ENCODE measurements around the gene DNAJB13.
"Not testable (repeated sequence)": the region's sequence is repeated elsewhere in the genome, so short reads cannot be mapped to it uniquely, and the experiment has no call there.

DNAJB13 gene, protein sequence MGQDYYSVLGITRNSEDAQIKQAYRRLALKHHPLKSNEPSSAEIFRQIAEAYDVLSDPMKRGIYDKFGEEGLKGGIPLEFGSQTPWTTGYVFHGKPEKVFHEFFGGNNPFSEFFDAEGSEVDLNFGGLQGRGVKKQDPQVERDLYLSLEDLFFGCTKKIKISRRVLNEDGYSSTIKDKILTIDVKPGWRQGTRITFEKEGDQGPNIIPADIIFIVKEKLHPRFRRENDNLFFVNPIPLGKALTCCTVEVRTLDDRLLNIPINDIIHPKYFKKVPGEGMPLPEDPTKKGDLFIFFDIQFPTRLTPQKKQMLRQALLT

DNA sequence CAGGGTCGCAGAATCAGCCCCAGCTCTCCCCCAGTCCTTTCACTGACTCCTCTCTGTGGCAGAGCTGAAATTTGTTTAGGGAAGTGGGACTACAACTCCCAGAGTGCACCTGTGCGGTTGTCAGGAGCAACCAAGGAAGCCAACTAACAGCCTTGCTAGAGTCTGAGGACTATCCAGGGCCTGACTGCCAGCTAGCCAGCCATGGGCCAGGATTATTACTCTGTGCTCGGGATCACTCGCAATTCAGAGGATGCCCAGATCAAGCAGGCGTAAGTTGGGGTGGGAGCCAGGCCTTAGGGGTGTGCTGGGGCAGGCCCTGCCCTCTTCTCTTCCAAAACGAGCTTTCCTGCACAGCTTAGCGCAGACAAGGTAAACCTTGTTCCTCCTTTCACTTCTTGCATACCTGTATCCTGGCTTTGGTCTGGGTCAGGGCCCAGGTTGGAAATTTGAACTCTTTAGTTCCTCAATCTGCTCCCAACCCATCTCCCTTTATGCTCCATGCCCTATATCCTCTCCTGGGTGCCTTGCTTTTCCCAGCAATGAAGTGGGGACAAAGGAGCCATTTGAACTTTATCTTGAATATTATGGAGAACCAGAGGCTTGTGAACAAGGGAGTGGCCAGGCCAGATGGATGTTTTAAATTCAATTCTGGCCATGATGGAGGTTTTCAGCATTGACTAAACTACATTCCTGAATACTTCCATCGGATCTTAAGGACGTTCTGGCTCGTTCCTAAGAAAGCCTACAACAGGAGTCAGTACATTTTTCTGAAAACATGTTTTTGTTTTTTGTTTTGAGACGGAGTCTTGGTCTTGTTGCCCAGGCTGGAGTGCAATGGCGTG lies at the start of gene DNAJB13:
DNAJB13 (plus strand) TSS at position 158 of the 842 bp plus-strand sequence; CDS start at position 202, 44 bp downstream.
- DNase-seq (ENCODE audit: low read depth in 2 of 2) = no peak

DNA sequence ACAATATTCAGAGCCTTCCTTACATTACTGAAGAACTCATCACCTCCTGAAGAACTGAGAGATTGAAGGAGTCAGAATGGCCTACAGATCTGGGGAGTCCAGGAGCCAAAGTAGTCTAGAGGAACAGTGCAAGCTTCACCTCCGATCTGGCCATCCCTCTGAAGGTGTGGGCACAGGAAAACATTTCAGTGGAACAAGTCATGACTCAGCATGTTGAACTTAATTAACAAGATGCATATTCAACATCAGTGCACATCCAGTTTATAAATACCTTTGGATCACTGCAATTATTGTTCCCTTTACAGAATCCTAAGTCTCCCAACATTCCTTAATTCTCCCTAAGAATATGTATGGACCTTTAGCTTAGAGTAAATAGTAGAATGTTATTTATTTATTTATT lies 48.5 kb upstream of the DNAJB13 start:
- DNase-seq (ENCODE audit: low read depth in 2 of 2) = no peak

DNA sequence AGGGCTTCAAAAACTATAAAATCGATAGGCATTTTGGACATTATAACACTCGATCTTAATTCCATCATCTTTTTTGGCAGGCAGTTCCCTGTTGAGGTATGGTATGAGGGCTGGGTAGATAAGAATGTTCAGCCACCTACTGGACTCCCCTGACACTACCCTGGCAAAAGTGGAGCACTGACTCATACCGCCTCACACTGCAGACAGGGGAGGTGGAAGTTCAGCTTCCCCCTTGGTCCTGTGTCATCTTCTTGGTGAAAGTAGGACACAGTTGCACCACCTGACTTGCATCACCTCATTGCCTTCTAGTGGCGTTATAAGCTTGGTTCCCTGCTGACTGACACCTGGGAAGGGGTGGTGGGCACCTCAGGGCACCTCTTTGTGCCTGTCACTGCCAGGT lies 43.6 kb upstream of the DNAJB13 start:
- DNase-seq (ENCODE audit: low read depth in 2 of 2) = no peak

DNA sequence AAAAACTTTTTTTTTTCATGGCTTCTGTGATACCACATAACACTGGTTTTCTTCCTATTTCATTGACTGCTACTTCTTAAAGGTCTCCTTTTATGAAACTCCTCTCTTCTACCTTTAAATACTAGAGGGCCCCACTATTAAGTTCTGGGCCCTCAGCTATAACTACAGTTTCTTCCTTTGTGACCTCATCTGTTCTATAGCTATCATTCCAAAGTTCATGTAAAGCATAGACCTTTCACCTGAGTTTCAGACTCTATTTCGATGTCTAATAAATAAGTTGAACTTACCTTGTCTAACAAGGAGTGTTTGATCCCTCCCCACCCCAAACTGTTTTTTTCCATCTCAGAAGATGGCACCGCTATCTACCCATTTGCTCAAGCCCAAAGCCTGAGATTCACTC lies 38.8 kb upstream of the DNAJB13 start:
- DNase-seq (ENCODE audit: low read depth in 2 of 2) = no peak

DNA sequence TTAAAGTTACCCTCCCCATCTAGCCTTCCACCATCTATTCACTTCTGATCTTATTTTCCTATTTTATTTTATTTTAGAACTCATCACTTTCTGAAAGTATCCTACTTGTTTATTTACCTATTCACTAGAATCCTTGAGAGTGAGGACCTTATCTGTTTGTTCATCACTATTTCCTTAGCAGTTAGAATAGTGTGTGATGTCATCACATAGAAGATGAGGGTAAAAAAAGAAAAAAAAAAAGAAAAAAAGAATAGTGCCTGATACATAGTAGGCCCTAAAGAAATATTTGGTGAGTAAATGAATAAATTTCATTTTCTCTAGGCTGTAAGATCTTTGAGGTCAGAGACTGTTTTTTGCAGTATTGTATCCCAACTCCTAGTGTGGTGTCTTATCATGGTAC lies 37.4 kb upstream of the DNAJB13 start:
- no peak for DNase-seq (ENCODE audit: low read depth in 2 of 2)

DNA sequence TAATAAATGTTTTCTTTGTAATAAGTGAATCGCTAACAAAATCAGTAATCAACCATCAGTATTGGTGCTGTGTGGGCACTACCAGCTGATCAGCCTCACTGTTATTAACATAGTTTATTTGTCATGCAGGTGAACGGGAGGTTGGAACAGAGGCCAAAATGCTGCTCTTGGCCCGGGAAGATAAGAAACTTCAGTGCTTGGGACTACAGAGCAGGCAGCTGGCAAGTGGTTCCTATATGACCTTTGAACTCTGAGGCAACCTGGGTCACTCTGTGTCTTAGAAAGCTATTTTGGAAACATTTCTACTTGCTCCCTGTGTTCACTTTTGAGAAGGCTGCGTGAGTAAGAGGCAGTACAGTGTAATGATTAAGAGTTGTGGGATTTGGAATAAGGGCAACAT lies 36.5 kb upstream of the DNAJB13 start:
- DNase-seq (ENCODE audit: low read depth in 2 of 2) = no peak

DNA sequence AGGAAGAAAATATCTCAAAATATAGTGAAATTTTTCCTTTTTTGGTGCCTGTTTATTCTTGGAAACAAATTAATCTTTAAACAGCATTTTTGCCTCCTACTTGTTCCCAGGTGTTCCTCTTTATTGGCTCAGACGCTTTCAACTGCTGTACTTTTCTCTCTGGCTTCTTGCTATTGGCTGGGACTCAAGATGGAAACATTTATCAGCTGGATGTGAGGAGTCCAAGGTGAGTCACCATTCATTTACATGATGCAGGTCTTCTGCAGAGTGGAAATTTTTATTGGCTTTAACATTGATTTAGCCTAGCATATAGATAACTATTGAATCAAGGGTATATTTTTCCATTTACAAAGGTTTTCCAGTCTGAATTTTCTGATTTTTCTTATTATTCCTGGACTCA lies 34.4 kb upstream of the DNAJB13 start:
- DNase-seq (ENCODE audit: low read depth in 2 of 2) = no peak

DNA sequence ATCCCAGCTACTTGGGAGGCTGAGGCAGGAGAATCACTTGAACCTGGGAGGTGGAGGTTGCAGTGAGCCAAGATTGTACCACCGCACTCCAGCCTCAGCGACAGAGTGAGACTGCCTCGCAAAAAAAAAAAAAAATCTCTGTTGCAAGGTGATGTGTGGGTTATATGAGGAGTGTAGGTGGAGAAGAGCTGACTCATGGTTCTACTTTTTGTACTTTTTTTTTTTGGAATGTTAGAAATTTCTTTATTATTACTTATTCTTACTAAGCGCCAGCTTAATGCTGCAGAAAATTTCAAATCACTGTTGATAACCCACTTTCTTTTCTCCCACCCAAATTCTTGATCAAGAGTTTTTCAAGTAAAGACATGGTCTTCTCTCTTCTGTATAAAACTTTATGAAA lies 29.6 kb upstream of the DNAJB13 start:
- DNase-seq (ENCODE audit: low read depth in 2 of 2) = no peak

DNA sequence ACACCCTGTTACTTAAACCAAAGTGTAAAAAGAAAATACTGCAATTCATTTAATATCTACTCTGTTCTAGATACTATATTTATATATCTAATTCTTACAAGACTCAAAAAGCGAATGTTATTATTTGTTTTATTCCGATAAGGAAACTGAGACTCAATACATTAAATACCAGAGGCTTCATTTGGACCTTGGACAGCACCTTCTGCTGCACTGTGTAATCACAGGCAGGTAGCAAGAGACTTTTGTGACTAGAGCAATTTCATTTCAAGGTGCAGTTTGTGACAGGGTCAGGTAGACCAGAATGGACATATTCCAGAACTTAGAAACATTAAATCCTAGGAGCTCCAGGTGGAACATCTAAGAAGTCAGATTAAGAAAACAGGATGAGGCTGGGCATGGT lies 21.4 kb upstream of the DNAJB13 start:
- no peak for DNase-seq (ENCODE audit: low read depth in 2 of 2)

DNA sequence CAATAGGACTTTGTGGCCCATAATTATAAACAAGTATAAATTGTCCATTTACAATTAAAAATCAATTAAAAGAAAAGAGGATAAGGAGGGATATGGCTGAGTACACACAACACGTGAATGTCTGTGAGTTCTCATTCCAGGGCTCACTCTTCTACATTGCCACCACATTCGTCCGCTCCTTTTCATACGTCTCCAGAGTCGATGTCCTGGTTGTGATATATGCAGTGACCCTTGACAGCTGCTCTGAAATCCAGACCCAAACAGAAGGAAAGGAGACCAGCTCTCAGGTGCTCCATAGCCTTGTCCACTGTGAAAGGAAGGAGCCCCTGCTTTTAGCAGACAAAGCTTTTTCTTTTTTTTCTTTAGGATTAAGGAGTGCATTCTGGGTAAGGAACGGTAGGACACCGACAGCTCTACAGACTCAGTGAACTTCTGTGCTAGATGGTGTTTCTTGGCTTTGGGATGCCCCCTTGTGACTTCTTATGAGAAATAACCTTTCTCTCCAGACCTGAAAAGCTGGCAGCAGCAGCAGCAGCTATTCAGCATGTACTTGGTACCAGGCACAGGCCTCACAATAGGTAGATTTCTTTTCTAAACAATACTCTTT lies 19.7 kb upstream of the DNAJB13 start:
- DNase-seq (ENCODE audit: low read depth in 2 of 2) = no peak

DNA sequence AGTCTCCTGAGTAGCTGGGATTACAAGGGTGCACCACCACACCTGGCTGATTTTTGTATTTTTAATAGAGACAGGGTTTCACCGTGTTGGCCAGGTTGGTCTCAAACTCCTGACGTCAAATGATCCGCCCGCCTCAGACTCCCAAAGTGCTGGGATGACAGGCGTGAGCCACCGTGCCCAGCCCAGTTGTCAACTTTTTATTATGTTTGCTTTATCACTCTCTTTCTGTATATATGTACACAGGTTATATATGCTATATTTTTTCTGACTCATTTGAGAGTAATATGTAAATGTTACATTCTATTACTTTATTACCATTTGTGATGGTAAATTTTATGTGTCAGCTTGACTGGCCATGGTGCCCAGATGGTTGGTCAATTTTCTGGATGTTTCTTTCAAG lies 18.9 kb upstream of the DNAJB13 start:
- no peak for DNase-seq (ENCODE audit: low read depth in 2 of 2)

DNA sequence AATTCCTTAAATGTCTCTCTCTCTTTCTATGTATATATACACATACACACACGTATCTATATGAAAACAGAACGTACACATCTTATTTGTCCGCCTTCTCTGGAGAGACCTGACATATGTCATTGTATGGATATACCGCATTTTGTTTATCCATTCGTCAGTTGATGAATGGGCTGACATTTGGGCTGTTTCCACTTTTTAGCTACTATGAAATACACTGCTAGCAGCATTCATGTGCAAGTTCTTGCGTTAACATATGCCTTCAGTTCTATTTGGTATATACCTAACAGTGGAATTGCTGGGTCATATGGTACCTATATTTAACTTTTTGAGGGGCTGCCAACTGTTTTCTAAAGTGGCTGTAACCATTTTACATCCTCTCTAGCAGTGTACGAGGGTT lies 18.0 kb upstream of the DNAJB13 start:
- no peak for DNase-seq (ENCODE audit: low read depth in 2 of 2)

DNA sequence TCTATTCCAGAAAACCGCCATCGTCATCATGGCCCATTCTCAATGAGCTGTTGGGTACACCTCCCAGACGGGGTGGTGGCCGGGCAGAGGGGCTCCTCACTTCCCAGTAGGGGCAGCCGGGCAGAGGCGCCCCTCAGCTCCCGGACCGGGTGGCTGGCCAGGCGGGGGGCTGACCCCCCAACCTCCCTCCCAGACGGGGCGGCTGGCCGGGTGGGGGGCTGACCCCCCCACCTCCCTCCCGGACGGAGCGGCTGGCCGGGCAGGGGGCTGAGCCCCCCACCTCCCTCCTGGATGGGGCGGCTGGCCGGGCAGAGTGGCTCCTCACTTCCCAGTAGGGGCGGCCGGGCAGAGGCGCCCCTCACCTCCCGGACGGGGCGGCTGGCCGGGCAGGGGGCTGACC lies 14.8 kb upstream of the DNAJB13 start:
- not testable (repeated sequence) for DNase-seq (ENCODE audit: low read depth in 2 of 2)

DNA sequence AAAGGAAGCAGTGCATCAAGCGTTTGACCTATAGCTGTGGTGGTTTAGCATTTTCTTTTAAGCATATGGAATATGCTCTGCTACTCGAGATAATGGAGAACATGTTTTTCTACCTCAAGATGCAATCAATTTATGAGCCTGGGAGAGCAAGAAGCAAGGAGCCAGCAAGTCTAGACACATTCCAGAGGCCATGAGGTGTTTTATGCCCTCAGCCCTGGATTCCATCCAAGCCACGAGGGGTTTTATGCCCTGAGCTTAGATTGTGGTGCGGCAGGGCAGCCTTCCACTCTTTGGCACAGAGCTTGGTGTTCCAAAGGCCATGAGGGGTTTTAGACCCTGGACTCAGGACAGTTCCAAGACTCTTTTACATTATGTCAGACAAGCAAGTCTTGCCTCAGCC lies 11.7 kb upstream of the DNAJB13 start:
- DNase-seq (ENCODE audit: low read depth in 2 of 2) = no peak

DNA sequence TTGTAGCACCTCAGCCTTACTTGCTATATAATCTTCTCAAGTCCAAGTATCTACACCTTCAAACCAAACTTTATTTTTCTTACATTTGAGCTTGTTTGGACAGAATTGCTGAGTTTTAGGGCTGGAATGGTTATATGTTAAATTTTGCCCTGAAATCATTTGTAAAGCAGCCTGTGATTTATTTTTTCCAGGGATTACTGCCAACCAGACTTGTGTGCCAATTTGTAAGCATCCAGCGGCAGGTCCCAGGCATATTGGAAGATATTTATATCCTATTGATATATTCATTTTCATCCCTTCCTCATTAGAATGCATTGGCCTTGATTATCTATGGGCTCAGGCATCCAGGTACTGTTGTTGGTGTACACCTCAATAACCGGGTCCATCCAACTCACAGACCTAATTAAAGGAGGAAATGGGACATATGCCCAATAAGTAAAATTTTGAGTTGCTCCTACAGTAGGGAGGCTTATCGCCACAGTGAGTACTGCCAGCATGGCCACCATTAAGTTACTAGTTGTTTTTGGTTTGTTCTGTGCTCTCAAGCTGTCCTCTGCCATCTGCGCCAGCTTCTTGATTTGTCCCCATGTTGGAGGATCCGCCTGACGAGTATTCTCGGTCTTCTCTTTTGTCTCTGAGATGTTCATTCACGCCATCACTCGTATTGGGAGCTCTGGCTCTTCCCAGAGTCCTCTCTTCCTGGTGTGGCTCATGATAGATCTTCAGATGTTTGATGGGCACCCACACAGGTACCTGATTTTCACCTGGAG lies 9.8 kb upstream of the DNAJB13 start:
- no peak for DNase-seq (ENCODE audit: low read depth in 2 of 2)

DNA sequence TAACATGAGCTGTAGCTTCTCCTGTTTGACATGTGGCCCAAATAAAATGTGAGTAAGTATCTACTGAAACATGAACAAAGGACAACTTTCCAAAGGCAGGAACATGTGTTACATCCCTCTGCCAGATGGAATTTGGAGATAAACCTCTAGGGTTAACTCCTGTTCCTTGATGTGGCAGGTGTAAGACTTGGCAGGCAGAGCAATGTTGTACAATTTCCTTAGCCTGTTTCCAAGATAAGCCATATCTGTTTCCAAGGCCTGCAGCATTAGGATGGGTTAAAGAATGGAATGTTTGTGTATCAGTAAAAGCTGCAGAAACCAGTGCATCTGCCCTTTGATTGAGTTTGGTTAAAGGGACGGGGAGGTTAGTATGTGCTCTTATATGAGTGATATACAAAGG lies 8.8 kb upstream of the DNAJB13 start:
- no peak for DNase-seq (ENCODE audit: low read depth in 2 of 2)

DNA sequence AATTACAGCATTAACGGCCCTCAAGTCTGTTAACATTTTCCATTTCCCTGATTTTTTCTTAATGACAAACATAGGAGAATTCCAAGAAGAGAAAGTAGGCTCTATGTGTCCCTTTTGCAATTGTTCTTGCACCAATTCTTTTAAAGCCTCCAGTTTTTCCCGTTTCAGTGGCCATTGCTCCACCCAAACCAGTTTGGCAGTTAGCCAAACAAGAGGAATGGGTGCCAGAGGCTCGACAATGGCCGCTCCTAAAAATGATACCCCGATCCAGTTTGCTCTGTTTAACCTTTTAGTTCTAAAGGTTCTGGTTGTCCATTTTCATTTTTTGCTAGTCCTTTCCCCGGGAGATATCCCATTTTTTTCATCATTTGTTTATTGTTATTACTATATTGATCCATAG lies 6.7 kb upstream of the DNAJB13 start:
- no peak for DNase-seq (ENCODE audit: low read depth in 2 of 2)

DNA sequence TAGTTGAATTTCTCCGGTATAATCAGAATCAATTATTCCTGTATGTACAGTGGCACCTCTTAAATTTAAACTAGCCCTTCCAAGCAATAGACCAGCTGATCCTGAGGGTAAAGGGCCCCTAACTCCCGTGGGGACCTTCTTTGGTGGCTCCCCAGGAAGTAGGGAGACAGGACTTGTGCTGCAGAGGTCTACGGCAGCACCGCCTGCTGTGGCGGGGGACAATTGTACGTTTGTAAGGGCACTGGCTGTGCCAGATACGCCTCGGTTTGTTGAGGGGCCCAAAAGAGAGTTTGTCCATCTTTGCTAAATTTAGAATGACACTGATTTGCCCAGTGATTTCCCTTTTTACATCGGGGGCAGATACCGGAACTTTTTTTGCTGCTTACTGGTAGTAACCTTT lies 5.9 kb upstream of the DNAJB13 start:
- DNase-seq (ENCODE audit: low read depth in 2 of 2) = no peak

DNA sequence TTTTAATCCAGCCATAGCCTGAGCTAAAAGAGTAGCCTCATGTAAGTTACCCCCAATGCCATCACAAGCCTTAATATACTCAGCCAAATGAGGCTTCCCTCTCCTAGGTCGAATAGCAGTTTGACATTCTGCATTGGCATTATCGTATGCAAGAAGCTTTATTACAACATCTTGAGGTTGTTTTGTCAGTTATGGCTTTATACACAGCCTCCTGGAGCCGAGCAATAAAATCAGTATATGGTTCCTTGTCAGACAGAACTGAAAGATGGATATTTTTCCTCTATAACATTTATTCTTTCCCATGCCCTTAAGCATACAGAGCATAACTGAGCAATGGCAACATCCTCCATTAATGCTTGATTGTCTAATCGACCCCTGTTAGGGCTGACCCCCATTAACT lies 5.4 kb upstream of the DNAJB13 start:
- DNase-seq (ENCODE audit: low read depth in 2 of 2) = no peak

DNA sequence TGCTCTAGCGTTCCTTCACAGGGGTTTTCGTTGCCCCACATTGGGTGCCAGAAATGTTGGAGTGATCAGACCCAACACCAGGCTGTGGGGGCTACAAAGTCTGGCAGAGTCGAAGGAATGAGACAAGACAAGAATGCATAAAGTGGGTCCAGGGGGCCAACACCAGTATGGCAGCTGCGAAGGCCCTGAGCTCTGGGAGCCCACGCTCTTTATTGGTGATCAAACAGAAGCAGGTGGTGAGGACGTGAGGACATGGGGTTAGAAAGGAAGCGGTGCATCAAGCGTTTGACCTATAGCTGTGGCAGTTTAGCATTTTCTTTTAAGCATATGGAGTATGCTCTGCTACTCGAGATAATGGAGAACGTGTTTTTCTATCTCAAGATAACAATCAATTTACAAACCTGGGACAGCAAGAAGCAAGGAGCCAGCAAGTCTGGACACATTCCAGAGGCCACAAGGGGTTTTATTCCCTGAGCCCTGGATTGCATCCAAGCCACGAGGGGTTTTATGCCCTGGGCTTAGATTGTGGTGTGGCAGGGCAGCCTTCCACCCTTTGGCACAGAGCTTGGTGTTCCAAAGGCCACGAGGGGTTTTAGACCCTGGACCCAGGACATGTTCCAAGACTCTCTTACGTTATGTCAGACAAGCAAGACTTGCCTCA lies 3.9 kb upstream of the DNAJB13 start:
- no peak for DNase-seq (ENCODE audit: low read depth in 2 of 2)

DNA sequence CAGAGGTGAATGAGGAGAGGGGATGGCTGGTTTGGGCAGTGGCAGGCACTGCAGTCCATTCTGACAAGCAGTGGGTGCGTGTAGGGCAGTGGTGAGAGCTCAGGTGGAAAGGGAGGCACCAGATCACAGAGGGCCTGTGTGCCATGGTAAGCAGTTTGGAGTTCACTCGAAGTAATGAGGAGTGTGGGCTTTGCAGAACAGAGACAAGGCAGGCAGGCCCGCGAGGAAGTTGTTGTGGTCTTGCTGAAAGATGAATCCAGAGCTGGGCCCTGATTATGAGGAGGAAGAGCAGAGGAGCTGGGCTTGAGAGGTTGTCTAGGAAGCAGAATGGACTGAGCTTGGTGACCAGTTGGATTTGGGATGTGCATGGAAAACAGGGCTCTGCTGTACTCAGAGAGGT lies 1.6 kb upstream of the DNAJB13 start:
- no peak for DNase-seq (ENCODE audit: low read depth in 2 of 2)

DNA sequence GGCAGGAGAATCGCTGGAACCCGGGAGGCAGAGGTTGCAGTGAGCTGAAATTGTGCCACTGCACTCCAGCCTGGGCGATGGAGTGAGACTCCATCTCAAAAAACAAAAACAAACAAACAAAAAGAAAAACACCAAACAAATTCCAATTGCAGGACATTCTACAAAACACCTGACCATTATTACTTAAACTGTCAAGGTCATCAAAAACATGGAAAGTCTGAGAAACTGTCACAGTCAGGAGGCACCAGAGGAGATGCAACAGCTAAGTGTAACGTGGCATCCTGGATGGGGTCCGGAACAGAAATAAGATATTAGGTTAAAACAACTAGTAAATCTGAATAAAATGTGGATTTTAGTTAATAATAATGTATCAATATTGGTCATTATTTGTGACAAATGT lies 914 bp upstream of the DNAJB13 start:
- no peak for DNase-seq (ENCODE audit: low read depth in 2 of 2)

Measured in stimulated activated CD4-positive, alpha-beta T cell treated with anti-CD3 and anti-CD28 coated beads, Interleukin-1b, Interleukin-23, amount 100 ng/mL, for 1 hour (primary cell).